Measurements from ENCODE around the gene KCNC4.

The KCNC4 gene

DNA sequence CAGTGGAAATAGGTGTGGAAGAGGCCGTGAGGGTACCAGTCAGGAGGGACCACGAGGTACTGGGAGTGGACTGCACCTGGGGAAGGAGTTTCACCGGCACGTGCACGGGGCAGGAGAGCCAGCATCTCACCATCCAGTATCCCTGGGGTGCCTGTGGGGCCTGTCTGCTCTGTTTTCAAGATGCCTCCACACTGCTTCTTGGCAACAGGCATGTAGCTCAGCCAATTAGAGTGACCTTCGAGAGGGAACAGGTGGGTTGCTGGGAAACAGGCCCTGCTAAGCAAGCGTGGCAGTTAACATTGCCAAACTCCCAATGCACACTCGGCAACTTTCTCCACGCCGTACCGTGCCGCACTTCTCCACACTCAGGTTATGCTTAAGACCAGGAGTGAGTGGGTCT, 17.7 kb downstream of the KCNC4 start:
- no peak overlapping the region for H3K4me3 ChIP-seq (ENCODE audit: low read length)
- no peak for TF ChIP-seq ZNF274 (IDR thresholded peaks at IDR 0.05; ENCODE audit: low read depth, low read length)

DNA sequence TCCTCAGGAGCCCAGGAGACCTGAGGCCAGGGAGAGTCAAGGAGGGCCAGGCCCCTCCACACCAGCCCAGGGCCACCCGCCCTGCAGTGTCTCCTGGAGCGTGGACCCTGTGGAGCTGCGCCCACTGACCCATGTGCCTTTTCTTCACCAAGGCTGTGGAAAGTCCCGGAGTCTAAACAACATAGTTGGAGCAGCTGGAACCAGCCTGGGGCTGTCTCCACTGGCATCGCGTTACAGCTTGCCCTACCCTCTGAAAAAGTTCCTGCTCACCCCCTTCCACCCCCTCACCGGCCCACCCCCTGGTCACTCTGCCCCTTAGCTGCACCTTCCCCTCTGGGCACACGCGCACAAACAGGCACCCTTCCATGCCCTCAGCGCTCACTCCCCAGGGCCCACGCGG, 18.3 kb downstream of the KCNC4 start:
- no peak overlapping the region for H3K4me3 ChIP-seq (ENCODE audit: low read length)
- TF ChIP-seq ZNF274 (IDR thresholded peaks at IDR 0.05; ENCODE audit: low read depth, low read length), result no peak

DNA sequence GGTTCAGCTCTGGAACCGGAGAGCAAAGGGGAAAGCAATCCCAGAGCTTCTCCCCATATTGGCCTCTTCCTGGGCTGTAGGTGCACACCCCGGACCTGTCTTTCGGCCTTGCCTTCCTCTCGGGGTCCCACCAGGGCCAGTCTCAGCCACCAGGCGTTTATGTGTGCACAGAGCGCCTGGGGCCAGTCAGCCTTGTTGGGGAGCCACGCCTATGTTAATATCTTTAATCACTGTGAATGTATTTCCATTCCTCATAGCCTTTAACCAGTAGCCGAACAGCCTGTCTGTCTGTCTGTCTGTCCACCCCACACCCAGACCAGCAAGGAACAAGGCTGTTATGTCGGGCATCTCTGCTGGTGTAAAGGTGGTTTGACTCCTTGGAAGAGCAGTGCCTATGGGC, 18.8 kb downstream of the KCNC4 start:
- H3K4me3 ChIP-seq (ENCODE audit: low read length), result no peak overlapping the region
- no peak for TF ChIP-seq ZNF274 (IDR thresholded peaks at IDR 0.05; ENCODE audit: low read depth, low read length)

DNA sequence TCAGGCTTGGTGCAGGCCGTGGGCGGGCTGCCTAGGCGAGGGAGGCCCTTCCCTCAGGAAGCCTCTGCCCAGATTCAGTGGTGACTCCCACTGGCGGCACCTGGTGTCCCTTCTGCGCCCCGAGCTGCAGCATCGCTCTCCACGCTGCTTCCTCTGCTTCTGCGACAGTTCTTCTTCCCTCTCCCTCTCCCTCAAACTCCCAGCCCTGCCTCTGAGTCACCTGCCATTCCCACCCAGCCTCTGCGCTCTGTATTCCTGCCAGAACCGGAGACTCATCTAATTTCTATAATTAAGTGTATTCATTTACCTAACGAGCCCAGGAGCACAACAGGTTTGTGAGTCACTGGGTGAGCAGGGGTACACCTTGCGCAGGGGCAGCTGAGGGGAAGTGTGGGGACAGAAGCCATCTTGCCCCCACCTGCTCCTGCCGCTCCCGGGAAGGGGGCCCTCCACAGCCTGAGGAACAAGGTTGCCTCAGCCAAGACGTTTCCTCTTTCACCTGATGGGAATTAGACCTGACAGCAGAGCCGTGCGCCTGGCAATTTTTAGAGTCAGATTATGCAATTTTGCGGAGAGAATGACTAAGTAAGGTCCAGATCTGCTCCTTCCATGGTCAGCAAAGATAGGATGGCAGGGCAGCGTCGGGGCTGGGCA, 19.4 kb downstream of the KCNC4 start:
- no peak overlapping the region for H3K4me3 ChIP-seq (ENCODE audit: low read length)
- no peak for TF ChIP-seq ZNF274 (IDR thresholded peaks at IDR 0.05; ENCODE audit: low read depth, low read length)

DNA sequence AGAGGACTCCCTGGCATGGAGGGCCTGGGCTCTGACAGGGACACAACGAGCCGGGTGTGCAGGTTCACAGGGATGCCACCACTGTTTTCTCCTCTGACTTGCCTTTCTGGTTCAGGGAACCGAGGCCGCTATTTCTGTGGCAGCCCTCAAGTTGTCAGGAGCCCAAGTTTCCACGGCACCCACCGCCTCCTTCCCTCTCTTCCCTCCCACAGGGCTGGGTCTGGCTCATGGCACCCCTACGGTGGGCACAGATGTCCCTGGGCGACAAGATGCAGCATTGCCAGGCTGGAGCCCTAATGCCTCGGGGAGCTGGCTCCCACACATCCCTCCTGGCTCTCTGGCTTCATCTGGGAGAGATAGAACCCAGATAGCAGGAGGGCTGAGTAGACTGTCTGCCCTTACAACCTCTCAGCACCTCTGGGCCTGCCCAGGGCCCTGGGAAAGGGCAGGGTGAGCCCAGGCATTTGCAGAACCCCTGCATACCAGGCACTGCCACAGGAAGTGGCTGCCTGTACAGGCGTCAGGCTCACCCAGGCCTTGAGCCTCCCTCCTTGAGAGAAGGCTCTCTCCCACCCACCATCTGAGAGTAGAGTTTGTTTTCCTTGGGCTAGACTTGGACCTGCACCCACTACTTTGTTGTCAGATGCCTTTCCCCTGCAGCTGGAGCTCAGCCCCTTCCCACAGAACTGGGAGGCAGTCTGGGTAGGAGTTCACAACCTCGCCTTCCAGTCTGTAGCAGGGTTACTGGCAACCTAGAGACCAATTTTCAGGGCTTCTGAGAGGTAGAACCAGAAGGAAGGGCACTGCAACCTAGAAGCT, 20.5 kb downstream of the KCNC4 start:
- TF ChIP-seq ZNF274 (IDR thresholded peaks at IDR 0.05; ENCODE audit: low read depth, low read length), result no peak

DNA sequence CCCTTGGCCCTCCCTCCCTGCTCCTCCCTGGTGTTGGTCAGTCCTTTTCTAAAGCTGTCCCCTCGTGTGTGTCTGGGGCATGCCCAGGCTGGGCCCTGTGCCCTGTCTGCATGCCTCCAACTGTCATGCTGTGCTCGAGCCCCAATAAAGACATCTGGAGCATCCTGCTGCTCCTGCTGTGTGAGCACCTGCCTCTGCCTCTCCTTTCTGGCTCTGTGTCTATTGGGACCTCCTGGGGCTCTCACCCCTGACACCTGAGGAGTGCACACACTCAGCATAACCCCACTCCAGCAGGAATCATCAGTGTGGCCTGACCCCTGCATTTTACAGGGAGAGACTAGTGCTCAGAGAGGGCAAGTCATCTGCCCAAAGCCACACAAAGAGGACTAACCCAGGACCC, 23.7 kb downstream of the KCNC4 start:
- no peak overlapping the region for H3K4me3 ChIP-seq (ENCODE audit: low read length)
- TF ChIP-seq ZNF274 (IDR thresholded peaks at IDR 0.05; ENCODE audit: low read depth, low read length), result no peak

More for the DNA sequence above, 20.5 kb downstream of the KCNC4 start:
- no peak overlapping the region for H3K4me3 ChIP-seq (ENCODE audit: low read length)

DNA sequence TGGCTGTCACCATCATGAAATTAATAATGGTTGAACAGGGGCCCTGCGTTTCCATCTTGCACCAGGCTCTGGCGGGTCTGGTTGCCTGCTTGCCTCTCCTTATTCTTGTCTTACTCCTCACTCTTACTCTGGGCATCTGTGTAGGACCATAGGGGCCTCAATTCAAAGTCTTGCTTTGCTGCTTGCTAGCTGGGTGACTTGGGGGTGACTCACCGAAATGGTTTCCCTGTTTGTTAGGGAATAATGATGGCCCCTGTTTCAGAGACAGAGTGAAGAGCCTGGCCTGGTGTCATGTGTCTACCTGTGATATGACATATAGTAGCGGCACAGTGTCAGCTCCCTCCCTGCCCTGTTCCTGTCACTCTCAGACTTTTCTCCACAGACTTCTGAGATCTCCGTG, 24.6 kb downstream of the KCNC4 start:
- no peak overlapping the region for H3K4me3 ChIP-seq (ENCODE audit: low read length)
- TF ChIP-seq ZNF274 (IDR thresholded peaks at IDR 0.05; ENCODE audit: low read depth, low read length), result no peak

DNA sequence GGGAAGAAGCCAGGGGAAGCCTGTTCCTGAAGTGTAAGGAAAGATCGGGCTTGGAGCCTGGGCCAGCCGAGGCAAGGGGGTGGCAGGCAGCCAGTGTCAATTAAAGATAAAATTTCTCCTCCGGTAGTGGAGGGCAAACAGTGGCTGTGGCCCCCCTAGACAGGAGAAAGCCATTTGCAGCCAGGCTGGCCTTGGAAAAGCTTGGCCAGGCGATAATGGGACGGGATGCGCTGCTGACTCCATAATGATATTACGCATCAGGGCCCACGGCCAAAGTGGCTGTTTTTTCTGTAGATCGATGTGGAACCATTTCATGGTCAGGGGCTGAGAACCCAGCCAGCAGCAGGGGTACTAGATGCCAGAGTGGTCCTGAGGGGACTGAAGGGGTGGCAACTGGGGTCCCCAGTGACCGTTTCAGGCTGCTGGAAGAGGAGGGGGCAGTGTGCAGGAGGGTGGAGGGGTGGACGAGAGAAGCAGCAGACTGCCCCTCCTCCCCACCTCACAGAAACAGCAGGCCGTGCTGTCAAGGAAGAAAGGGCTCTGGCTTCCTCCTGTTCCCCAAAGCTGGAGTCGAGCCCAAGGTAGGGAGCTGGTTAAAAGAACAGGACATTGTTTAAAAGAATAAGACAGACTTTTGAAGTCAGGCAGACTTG, 25.2 kb downstream of the KCNC4 start:
- H3K4me3 ChIP-seq (ENCODE audit: low read length), result no peak overlapping the region
- no peak for TF ChIP-seq ZNF274 (IDR thresholded peaks at IDR 0.05; ENCODE audit: low read depth, low read length)

DNA sequence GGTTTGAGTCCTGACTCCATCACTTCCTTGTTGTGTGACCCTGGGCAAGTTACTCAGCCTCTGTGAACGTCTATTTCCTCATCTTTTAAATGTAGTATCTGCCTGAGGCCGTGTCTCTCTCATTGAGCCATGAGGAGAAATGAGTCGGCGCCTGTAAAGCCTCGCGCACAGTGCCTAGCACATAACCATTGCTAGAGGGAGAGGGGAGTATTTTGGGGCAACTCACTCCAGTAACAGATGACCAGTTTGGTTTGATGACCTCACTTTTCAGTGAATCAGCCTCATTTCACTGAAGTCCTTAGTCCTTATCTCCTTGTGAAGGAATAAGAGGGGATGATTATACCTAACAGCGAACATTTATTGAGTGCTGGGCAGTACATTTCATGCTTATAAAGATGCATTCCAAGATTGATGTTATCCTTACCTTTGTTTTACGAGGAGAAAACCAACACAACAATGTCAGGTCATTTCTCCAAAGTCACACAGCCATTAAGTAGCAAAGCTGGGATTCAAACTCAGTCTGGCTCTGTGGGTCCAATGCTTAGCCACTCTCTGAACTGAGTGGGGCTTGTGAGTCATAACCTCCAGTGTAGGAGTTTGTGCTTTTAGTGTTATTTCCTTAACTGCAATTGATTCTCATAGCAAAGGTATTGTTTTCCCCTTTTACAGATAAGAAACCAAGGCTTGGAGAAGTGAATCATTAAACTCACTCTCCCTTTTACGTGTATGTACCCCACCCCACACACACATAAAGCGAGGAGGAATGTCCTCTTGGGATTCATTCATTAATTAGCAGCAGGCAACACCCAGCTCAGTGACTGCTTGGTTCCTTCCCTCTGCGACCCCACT, 25.9 kb downstream of the KCNC4 start:
- no peak for TF ChIP-seq ZNF274 (IDR thresholded peaks at IDR 0.05; ENCODE audit: low read depth, low read length)

DNA sequence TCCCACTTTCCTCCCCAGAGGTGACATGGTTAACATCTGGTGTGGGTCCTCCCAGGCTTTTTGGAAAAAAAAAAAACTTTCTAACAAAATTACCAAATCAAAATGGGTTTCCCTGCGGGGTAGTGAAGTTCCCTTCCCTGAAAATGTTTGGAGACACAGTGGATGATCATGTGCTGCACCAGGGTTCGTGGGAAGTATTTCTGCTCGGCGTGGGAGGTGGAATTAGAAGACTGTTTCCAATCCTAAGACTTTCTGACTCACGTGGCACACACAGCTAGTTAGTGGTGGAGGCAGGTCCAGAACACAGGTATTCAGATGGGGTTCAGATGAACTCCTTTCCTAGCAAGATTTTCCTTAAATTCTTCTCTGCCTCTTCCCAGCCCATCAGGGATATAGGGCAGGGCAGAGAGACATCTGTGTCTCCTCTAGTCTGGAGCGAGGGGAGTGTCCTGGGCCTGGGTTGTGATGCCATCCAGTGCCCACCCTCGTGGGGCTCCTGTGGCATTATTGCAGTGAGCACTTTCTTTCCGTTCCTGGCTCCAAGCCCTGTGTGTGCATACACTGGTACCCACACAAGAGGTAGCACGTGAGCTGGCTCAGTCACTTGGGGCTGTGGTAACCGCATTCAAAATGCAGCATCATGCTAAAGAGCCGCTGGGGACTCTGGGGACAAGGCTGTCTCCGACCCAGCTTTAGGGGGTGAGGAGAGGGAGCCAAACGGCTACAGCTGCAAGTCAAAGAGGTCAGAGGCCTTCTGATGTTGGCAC, 27.5 kb downstream of the KCNC4 start:
- no peak for TF ChIP-seq ZNF274 (IDR thresholded peaks at IDR 0.05; ENCODE audit: low read depth, low read length)
- no peak overlapping the region for H3K4me3 ChIP-seq (ENCODE audit: low read length)

More for the DNA sequence above, 25.9 kb downstream of the KCNC4 start:
- no peak overlapping the region for H3K4me3 ChIP-seq (ENCODE audit: low read length)

DNA sequence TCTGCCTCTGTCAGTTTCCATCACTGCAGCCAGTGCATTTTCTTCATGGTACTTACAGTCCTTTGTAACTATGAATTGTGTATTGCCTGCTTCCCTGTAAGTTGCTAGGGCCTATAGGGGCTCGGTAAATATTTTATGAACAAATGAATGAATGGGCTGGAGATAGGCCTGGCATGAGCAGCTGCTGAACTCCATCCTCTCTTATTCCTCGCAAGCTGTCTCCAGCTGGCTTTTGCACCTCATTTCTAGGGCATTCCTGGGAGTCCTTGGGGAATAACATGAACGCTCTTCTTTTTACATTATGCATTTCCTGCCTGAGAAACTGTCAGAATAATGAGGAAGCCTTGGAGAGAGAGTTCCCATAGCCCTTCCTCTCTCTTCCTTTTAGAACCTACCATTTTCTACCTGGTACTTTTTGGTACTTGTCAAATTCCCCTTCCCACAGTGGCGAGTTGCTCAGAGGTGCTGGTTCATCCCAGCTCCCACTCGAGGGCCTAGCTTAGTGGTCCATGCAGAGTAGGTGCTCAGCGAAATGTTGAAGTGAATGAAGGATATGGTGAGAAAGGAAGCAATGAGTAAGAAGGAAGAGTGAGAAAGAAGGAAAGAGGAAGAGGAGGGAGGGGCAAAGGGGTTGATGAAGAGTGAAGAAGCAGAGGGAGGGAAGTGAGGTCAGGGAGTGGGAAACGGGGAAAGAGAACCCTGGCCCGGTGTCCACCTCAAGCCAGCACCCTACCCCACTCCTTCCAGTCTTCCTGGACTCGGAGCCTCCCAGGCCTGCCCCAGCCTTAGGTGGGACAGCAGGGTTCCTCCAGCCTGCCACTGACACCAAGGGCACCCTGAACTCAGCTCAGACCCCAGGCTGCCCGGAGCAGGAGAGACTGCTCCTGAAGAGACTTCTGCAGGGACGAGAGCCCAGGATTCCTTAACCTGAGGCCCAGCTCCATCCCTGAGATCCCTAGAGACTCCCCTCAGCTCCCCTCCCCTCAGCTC, 29.6 kb downstream of the KCNC4 start:
- H3K4me3 ChIP-seq (ENCODE audit: low read length), result no peak overlapping the region
- no peak for TF ChIP-seq ZNF274 (IDR thresholded peaks at IDR 0.05; ENCODE audit: low read depth, low read length)

DNA sequence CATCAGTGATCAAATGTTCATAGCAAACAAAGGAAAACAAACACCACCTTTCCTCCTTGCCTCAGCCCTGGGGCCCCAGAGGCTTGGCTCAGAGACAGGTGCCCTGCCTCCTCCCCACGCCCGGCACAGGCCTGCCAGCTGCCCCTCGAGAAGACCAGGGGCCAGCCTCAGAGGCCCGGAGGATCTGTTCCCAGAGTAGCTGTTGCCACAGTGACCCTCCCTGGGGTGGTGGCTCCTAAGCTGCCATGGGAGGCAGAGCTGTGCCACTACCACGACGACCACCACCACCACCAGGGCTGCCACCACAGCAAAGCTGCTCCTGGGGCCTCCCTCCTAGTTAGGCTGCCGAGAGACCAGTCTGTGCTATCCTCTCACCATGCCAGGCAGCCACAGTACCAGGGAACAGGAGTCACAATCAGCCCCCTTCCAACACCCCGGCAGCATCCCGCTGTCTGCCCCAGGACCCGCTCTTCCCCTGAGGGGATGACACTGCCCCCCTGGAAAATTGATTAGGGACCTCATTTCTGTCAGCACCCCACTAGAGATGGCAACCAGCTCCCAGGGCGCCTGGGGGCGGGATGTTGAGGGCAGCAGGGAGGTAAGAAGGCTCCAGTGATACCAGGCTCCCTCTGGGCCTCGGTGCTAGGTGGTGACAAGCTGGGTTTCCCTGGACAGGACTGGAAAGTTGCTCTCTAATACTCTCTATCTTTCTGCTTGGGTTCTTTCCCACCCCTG, 30.5 kb downstream of the KCNC4 start:
- no peak overlapping the region for H3K4me3 ChIP-seq (ENCODE audit: low read length)
- no peak for TF ChIP-seq ZNF274 (IDR thresholded peaks at IDR 0.05; ENCODE audit: low read depth, low read length)
